HuH-7 (cell line): Measurements from ENCODE around the gene PRKCI.
"Not testable (repeated sequence)": the region's sequence is repeated elsewhere in the genome, so short reads cannot be mapped to it uniquely, and the experiment has no call there.

Experiments used
- DNase-seq: peaks from one replicate; pipeline ENCODE4 v3.0.0; 2011; ENCODE audit warnings: low spot score

Gene PRKCI

DNA sequence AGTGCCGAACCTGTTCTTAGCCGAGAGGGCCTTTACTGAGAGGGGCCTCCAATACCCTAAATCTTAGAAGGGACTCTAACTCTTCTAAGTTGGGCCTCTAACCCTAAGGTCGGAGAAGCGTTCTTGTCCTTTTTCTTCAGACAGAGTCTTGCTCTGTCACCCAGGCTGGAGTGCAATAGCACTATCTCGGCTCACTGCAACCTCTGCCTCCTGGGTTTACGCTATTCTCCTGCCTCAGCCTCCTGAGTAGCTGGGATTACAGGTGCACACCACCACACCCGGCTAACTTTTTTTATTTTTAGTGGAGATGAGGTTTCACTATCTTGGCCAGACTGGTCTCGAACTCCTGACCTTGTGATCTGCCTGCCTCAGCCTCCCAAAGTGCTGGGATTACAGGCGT is 120.0 kb downstream of the PRKCI start:
- DNase-seq: not testable (repeated sequence)

DNA sequence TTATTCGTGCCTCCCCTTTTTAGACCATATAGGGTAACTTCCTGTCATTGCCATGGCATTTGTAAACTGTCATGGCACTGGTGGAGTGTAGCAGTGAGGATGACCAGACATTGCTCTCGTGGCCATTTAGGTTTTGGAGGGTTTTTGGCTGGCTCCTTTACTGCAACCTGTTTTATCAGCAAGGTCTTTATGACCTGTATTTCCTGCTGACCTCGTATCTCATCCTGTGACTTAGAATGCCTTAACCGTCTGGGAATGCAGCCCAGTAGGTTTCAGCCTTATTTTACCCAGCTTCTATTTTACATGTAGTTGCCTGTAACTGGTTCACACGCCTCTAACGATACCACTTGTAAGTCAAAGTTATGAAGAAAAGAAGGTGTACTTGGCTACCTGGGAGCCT is 121.6 kb downstream of the PRKCI start:
- DNase-seq: not testable (repeated sequence)

DNA sequence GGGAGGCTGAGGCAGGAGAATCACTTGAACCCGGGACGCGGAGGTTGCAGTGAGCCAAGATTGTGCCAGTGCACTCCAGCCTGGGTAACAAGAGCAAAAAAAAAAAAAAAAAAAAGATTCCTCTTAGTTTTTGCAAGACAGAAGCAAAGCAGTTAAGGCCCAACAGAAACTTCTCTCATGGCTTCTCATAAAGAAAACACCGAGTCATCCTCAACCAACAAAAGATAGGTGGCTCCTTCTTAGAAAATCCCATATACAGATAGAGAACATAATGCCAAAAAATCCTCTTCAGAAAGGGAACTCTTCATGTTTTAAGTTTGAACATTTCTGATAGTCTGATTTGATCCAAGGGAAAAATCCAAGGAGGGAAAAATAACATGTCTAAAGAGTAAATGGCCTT is 122.7 kb downstream of the PRKCI start:
- no peak for DNase-seq

DNA sequence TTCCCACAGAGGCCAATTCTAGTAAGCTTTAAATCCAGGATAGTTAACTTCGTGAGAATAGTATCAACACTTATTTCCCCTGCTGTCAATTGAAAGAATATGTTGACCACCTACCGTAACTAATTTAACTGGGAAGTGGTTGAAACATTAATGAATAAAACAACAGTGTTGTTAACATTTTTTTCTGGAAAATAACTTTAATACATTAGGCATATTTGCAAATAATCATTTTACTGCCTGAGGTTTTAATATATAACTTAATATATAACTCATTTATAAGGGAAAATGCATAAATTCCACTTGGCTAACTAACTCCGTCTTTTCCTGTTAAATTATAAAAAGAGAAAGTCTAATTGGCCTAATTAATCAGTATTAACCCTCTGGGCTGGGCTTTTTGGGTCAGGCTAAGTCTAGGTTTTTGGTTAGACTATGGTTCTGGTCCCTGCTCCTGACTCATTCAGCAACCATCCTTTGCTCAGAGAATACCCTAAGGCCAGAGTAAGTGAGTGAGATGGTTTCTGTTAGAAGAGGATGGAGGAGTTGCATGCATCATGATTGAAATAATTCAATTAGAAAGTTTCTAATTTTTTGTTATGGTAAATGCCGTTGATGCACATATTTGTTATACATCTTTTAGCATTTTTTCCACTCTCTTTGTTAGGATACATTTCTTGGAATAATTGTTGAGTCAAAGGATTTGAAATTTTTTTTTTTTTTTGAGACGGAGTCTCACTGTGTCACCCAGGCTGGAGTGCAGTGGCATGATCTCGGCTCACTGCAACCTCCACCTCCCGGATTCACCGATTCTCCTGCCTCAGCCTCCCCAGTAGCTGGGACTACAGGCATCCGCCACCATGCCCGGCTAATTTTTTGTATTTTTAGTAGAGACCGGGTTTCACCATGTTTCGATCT is 124.5 kb downstream of the PRKCI start:
- no peak for DNase-seq

DNA sequence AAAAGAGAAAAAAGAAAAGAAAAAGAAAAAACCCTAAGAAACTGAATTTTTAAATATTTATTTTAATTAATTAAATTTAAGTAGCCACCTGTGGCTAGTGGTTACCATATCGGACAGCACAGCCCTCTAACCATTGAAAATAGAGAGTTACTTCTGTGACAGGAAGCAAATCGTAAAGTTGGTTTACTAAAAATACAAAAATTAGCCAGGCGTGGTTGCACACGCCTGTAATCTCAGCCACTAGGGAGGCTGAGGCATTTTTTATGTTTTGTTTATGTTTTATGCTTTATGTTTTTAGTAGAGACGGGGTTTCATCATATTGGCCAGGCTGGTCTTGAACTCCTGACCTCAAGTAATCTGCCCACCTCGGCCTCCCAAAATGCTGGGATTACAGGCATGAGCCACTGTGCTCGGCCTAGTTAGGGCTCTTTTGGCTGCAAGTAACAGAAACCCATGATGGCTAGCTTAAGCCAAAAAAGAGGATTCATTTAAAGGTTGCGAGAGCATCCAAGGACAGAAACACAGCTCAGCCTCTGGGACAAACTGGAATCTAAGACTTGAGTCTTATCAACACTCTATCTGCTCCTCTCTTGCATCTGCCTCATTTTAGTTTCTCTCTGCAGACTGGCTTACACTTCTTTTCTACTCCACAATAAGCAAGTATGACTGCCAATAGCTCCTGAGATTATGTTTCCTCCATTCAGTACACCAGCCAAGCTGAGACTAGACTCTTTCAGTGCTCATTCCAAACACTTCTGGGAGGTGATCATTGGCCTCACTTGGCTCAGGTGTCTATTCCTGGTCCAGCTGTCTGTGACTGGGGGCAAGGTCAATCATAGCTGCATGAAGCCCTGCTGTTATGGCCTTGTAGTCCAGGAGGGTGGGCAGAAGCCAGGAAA is 128.5 kb downstream of the PRKCI start:
- DNase-seq: no peak

DNA sequence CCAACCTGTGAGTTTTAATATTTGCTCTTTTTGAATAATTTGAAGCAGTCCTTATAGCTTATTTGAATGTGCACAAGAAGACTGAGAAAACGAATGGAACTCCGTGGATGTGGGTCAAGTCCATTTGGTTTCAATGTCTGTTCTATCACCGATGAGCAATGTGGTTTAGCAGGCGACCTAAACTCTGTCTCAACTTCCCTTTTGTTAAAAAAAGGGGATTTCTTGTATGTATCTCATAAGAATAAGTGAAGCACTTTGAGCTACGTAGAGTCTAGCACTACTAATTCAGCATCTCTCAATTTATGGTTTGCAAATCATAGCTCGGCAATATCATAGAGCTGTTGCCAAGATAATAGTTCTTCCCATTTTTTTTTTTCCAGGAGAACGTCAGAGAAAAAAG is 130.7 kb downstream of the PRKCI start:
- no peak for DNase-seq

DNA sequence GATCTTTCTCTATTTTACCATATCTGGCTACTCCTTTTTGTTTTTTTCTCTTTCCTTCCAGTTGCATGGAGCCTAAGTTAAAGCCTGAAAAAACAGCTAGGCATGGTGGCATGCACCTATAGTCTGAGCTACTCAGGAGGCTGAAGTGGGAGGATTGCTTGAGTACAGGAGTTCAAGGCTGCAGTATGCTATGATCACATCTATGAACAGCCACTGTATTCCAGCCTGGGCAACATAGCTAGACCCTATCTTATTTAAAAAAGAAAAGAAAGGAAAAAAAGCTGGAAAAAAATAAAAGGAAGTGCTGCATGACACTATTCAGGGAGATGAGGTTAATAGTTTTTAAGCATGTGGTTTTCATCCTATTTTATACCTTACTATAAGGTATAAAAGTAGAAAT is 131.3 kb downstream of the PRKCI start:
- no peak for DNase-seq

GRCh38 chr3:170354760-170355159 is 132.5 kb downstream of the PRKCI start:
- DNase-seq: no peak
